ENCODE measurements around the gene DPM1.

- no peak for TF ChIP-seq POLR2A (IDR thresholded peaks at IDR 0.05)
- TF ChIP-seq, protein P1, sequence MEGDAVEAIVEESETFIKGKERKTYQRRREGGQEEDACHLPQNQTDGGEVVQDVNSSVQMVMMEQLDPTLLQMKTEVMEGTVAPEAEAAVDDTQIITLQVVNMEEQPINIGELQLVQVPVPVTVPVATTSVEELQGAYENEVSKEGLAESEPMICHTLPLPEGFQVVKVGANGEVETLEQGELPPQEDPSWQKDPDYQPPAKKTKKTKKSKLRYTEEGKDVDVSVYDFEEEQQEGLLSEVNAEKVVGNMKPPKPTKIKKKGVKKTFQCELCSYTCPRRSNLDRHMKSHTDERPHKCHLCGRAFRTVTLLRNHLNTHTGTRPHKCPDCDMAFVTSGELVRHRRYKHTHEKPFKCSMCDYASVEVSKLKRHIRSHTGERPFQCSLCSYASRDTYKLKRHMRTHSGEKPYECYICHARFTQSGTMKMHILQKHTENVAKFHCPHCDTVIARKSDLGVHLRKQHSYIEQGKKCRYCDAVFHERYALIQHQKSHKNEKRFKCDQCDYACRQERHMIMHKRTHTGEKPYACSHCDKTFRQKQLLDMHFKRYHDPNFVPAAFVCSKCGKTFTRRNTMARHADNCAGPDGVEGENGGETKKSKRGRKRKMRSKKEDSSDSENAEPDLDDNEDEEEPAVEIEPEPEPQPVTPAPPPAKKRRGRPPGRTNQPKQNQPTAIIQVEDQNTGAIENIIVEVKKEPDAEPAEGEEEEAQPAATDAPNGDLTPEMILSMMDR (IDR thresholded peaks at IDR 0.05) = no peak
- no peak for TF ChIP-seq POLR2AphosphoS5 (IDR thresholded peaks at IDR 0.05)
- TF ChIP-seq EP300 (IDR thresholded peaks at IDR 0.05) = no peak
Measured at GRCh38 chr20:50968289-50968688, 10.0 kb upstream of the DPM1 start.
